ENCODE results near the gene SGSH.

The SGSH gene

DNA sequence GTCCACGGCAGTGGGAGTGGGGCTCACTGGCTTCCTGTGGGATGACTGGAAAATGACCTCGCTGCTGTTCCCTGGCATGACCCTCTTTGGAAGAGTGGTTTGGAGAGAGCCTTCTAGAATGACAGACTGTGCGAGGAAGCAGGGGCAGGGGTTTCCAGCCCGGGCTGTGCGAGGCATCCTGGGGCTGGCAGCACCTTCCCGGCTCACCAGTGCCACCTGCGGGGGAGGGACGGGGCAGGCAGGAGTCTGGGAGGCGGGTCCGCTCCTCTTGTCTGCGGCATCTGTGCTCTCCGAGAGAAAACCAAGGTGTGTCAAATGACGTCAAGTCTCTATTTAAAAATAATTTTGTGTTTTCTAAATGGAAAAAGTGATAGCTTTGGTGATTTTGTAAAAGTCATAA, 32.7 kb upstream of the SGSH start:
- Histone ChIP-seq H3K36me3 (ENCODE audit: insufficient read depth, low read length) (no peaks in the 10 kb centered on the region), H3K4me3 (ENCODE audit: low read length, poor library complexity, severe bottlenecking) (no peak overlapping the region), H3K4me2 (ENCODE audit: low read depth, low read length, poor library complexity, severe bottlenecking) (no peak overlapping the region), H2AFZ (ENCODE audit: low read length) (0 out of 2 replicates have a peak overlapping the region, but pooled peaks have one; percentile 24), H3K27me3 (ENCODE audit: insufficient read depth, low read length, poor library complexity, severe bottlenecking) (no peaks in the 10 kb centered on the region), H3K4me1 (ENCODE audit: insufficient read depth, low read length, poor library complexity, severe bottlenecking) (peaks cover 4% of the 10 kb centered on the region), H3F3A (ENCODE audit: low read depth) (no peaks in the 10 kb centered on the region), H3K9me2 (replicated peaks; ENCODE audit: low read depth, low read length) (no peaks in the 10 kb centered on the region), H3K79me2 (ENCODE audit: insufficient read depth, low read length) (no peaks in the 10 kb centered on the region), H4K20me1 (ENCODE audit: insufficient read depth, low read length, poor library complexity, severe bottlenecking) (no peaks in the 10 kb centered on the region), H3K9ac (ENCODE audit: low read depth, low read length, poor library complexity, severe bottlenecking) (no peak overlapping the region), H3K9me3 (ENCODE audit: insufficient read depth, low read depth, low read length) (no peaks in the 10 kb centered on the region)
- TF ChIP-seq, protein P1, sequence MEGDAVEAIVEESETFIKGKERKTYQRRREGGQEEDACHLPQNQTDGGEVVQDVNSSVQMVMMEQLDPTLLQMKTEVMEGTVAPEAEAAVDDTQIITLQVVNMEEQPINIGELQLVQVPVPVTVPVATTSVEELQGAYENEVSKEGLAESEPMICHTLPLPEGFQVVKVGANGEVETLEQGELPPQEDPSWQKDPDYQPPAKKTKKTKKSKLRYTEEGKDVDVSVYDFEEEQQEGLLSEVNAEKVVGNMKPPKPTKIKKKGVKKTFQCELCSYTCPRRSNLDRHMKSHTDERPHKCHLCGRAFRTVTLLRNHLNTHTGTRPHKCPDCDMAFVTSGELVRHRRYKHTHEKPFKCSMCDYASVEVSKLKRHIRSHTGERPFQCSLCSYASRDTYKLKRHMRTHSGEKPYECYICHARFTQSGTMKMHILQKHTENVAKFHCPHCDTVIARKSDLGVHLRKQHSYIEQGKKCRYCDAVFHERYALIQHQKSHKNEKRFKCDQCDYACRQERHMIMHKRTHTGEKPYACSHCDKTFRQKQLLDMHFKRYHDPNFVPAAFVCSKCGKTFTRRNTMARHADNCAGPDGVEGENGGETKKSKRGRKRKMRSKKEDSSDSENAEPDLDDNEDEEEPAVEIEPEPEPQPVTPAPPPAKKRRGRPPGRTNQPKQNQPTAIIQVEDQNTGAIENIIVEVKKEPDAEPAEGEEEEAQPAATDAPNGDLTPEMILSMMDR (conservative IDR thresholded peaks at IDR 0.05; ENCODE audit: low read length) = peak; percentile 80
- TF ChIP-seq EZH2phosphoT487 (IDR thresholded peaks at IDR 0.05; ENCODE audit: borderline replicate concordance) = no peak

DNA sequence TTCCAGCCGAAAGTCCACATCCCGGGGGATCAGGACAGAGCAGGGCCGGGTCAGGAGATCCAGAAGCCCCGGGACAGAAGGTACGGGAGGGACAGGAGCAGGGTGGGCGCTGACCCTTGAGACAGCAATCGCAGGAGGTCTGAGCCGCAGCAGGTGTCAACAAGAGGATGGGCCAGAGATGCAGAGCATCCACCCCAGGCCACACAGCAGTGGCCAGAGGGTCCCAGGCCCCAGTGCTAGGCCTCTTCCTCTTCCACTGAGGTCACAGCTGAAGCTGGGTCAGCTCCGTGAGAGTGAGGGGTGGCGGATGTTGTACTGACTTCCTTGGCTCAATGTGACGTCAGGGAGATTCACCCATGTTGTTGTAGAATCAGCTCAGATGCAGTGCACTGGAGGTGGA, 31.8 kb upstream of the SGSH start:
- H3K36me3 ChIP-seq (ENCODE audit: insufficient read depth, low read length) = no peaks in the 10 kb centered on the region
- H3K9me3 ChIP-seq (ENCODE audit: insufficient read depth, low read depth, low read length) = no peaks in the 10 kb centered on the region
- no peaks in the 10 kb centered on the region for H3F3A ChIP-seq (ENCODE audit: low read depth)
- peaks cover 4% of the 10 kb centered on the region for H3K4me1 ChIP-seq (ENCODE audit: insufficient read depth, low read length, poor library complexity, severe bottlenecking)
- no peak overlapping the region for H3K9ac ChIP-seq (ENCODE audit: low read depth, low read length, poor library complexity, severe bottlenecking)
- H4K20me1 ChIP-seq (ENCODE audit: insufficient read depth, low read length, poor library complexity, severe bottlenecking) = no peaks in the 10 kb centered on the region
- no peak overlapping the region for H2AFZ ChIP-seq (ENCODE audit: low read length)
- H3K79me2 ChIP-seq (ENCODE audit: insufficient read depth, low read length) = no peaks in the 10 kb centered on the region
- H3K27me3 ChIP-seq (ENCODE audit: insufficient read depth, low read length, poor library complexity, severe bottlenecking) = no peaks in the 10 kb centered on the region
- H3K4me3 ChIP-seq (ENCODE audit: low read length, poor library complexity, severe bottlenecking) = no peak overlapping the region
- H3K9me2 ChIP-seq (replicated peaks; ENCODE audit: low read depth, low read length) = no peaks in the 10 kb centered on the region
- no peak for TF ChIP-seq EZH2phosphoT487 (IDR thresholded peaks at IDR 0.05; ENCODE audit: borderline replicate concordance)
- TF ChIP-seq, protein P1 (conservative IDR thresholded peaks at IDR 0.05; ENCODE audit: low read length) = no peak
- no peak overlapping the region for H3K4me2 ChIP-seq (ENCODE audit: low read depth, low read length, poor library complexity, severe bottlenecking)

DNA sequence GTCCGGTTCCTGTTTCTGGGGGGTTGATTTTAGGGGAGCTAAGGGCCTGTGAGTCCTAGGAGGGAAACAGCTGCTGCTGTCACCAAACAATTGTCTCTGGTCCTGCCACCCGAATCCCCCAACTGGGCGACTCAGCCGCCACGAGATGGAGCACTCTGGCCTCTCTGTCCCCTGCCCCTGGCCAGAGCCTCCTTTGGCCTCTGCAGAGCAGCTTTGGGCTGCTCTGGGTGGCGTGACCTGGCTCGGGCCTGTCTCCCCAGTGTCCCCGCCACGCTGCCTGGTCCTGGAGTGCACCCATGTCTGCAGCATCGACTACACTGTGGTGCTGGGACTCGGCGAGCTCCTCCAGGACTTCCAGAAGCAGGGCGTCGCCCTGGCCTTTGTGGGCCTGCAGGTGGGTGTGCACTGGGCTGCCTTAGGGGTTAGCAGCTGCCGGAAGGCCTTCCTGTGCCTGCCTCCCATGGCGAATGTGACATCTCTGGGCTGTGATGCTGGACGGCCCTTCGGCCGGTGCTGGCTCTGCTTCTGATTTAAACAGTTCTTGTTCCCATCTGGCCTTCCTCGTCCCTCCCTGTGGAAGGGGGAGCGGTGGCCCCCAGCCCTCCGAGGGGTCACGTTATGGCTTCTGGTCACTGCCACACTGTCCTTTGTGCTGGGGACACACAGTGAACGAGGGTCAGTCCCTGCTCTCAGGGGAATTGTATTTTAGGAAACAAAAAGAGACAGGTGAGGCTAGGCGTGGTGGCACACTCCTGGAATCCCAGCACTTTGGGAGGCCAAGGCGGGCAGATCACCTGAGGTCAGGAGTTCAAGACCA, 29.0 kb upstream of the SGSH start:
- Histone ChIP-seq H3K4me1 (ENCODE audit: insufficient read depth, low read length, poor library complexity, severe bottlenecking) (no peaks in the 10 kb centered on the region), H3K9ac (ENCODE audit: low read depth, low read length, poor library complexity, severe bottlenecking) (no peak overlapping the region)

More for the DNA sequence above, 29.0 kb upstream of the SGSH start:
- Histone ChIP-seq H3K4me2 (ENCODE audit: low read depth, low read length, poor library complexity, severe bottlenecking) (no peak overlapping the region), H3K9me2 (replicated peaks; ENCODE audit: low read depth, low read length) (no peaks in the 10 kb centered on the region), H3F3A (ENCODE audit: low read depth) (no peaks in the 10 kb centered on the region), H3K79me2 (ENCODE audit: insufficient read depth, low read length) (no peaks in the 10 kb centered on the region), H3K27me3 (ENCODE audit: insufficient read depth, low read length, poor library complexity, severe bottlenecking) (no peaks in the 10 kb centered on the region), H3K36me3 (ENCODE audit: insufficient read depth, low read length) (no peaks in the 10 kb centered on the region), H3K9me3 (ENCODE audit: insufficient read depth, low read depth, low read length) (no peaks in the 10 kb centered on the region), H3K4me3 (ENCODE audit: low read length, poor library complexity, severe bottlenecking) (no peak overlapping the region), H4K20me1 (ENCODE audit: insufficient read depth, low read length, poor library complexity, severe bottlenecking) (no peaks in the 10 kb centered on the region), H2AFZ (ENCODE audit: low read length) (no peak overlapping the region)
- TF ChIP-seq, protein P1 (conservative IDR thresholded peaks at IDR 0.05; ENCODE audit: low read length) = no peak
- no peak for TF ChIP-seq EZH2phosphoT487 (IDR thresholded peaks at IDR 0.05; ENCODE audit: borderline replicate concordance)
